HL-60 (cell line): ENCODE measurements around the gene TIMM44.

Source experiments
- DNase-seq, 2 experiments: peaks; one replicate each; pipeline ENCODE4 v3.0.0-alpha.2; 2010 to 2020; ENCODE audit warnings: low read depth in 1 of 2, low spot score in 1 of 2
- H3K27ac ChIP-seq: fragments of 250-450 bp; sonication (Bioruptor Pico); replicated peaks from 2 replicates; pipeline ENCODE4 v1.5.1; 2020; ENCODE audit warnings: mild to moderate bottlenecking, moderate library complexity
- H3K27me3 ChIP-seq: fragments of 250-450 bp; sonication (Bioruptor Pico); 2 replicates; pipeline ENCODE4 v1.5.1; 2021; ENCODE audit warnings: mild to moderate bottlenecking, moderate library complexity; ENCODE audit not compliant: insufficient read depth, poor library complexity, severe bottlenecking
- H3K4me3 ChIP-seq: replicated peaks from 2 replicates; pipeline ENCODE4 v1.5.1; 2011; ENCODE audit warnings: mild to moderate bottlenecking, control low read depth, low read length; ENCODE audit not compliant: insufficient read depth
- CTCF ChIP-seq: IDR thresholded peaks from one replicate; pipeline ENCODE4 v1.5.1; 2011; ENCODE audit warnings: low read length, control low read depth, inconsistent platforms; ENCODE audit not compliant: insufficient read depth
- GABPA ChIP-seq: IDR thresholded peaks from 2 replicates; pipeline ENCODE4 v1.6.1; 2012; ENCODE audit warnings: low read depth
- POLR2AphosphoS5 ChIP-seq: IDR thresholded peaks from 2 replicates; pipeline ENCODE4 v1.6.1; 2012; ENCODE audit warnings: low read depth
- SPI1 ChIP-seq: IDR thresholded peaks from 2 replicates; pipeline ENCODE4 v1.6.1; 2012; ENCODE audit warnings: low read depth, mild to moderate bottlenecking, borderline replicate concordance
- long read RNA-seq: library from polyadenylated mRNA; unstranded; transcript quantifications from one replicate; pipeline ENCODE4 v2.0.0, GENCODE V29; 2020
- TF ChIP-seq, protein P1 (sequence below): IDR thresholded peaks from 2 replicates; pipeline ENCODE4 v1.6.1; 2012; ENCODE audit warnings: low read depth; ENCODE audit not compliant: insufficient replicate concordance

TIMM44 gene
- long read RNA-seq, transcript TIMM44-201 (13 exons, 2,075 nt) = major isoform, 350 of 445 reads
- long read RNA-seq, transcript TIMM44-203 (13 exons, 1,797 nt) = minor isoform, 6 of 445 reads
- long read RNA-seq, partial matches to known transcripts = 31 of 445 reads
- long read RNA-seq, other reads (novel, unspliced or antisense) = 57 of 445 reads

GRCh38 chr19:7943444-7944176, at the start of gene TIMM44:
TSS of gene TIMM44 (minus strand) at chr19:7943666. CDS start at chr19:7943651, 15 bp downstream.
- DNase-seq = peak; percentile 99 to 100
- H3K27ac ChIP-seq = peak within 1 kb of the TSS; percentile 97
- peak within 1 kb of the TSS; percentile 90 for H3K4me3 ChIP-seq
- no peak for TF ChIP-seq GABPA
- TF ChIP-seq, protein P1, sequence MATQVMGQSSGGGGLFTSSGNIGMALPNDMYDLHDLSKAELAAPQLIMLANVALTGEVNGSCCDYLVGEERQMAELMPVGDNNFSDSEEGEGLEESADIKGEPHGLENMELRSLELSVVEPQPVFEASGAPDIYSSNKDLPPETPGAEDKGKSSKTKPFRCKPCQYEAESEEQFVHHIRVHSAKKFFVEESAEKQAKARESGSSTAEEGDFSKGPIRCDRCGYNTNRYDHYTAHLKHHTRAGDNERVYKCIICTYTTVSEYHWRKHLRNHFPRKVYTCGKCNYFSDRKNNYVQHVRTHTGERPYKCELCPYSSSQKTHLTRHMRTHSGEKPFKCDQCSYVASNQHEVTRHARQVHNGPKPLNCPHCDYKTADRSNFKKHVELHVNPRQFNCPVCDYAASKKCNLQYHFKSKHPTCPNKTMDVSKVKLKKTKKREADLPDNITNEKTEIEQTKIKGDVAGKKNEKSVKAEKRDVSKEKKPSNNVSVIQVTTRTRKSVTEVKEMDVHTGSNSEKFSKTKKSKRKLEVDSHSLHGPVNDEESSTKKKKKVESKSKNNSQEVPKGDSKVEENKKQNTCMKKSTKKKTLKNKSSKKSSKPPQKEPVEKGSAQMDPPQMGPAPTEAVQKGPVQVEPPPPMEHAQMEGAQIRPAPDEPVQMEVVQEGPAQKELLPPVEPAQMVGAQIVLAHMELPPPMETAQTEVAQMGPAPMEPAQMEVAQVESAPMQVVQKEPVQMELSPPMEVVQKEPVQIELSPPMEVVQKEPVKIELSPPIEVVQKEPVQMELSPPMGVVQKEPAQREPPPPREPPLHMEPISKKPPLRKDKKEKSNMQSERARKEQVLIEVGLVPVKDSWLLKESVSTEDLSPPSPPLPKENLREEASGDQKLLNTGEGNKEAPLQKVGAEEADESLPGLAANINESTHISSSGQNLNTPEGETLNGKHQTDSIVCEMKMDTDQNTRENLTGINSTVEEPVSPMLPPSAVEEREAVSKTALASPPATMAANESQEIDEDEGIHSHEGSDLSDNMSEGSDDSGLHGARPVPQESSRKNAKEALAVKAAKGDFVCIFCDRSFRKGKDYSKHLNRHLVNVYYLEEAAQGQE = peak; percentile 68
- TF ChIP-seq CTCF = no peak
- no peak for TF ChIP-seq SPI1
- TF ChIP-seq POLR2AphosphoS5 = peak; percentile 87
- H3K27me3 ChIP-seq = no peaks in the 10 kb centered on the region

GRCh38 chr19:7992575-7992974, 49.1 kb upstream of the TIMM44 start:
- Histone ChIP-seq H3K27me3 (no peaks in the 10 kb centered on the region), H3K4me3 (no peak overlapping the region), H3K27ac (no peak overlapping the region)
- TF ChIP-seq, protein P1 = no peak
- TF ChIP-seq SPI1 (no peak), GABPA (no peak), CTCF (no peak)
- no peak for DNase-seq

- TF ChIP-seq, protein P1 = no peak
- no peak overlapping the region for H3K27ac ChIP-seq
- H3K4me3 ChIP-seq = no peak overlapping the region
- no peaks in the 10 kb centered on the region for H3K27me3 ChIP-seq
- no peak for DNase-seq
These were observed 45.7 kb upstream of the TIMM44 start for GRCh38 chr19:7989071-7989575.
